Subcutaneous adipose tissue (tissue), 4 donors: ENCODE data around the gene OPTN. TPM values are rescaled to one million over a fixed set of nuclear protein-coding genes. Genes with fewer than 3 reads are reported as not detected.

Source experiments
- CTCF ChIP-seq: fragments of 450-650 bp; IDR thresholded peaks from one replicate; pipeline ENCODE4 v1.5.1; 2016; ENCODE audit warnings: low read depth, mild to moderate bottlenecking, control low read depth, antibody characterized with exemption, moderate library complexity
- total RNA-seq, 4 donors: library from RNA; depleted of rRNA; stranded (reverse); fragments of >200 nt; gene quantifications; one replicate each; pipeline ENCODE4 v1.1.0, GENCODE V29; 2016

Gene OPTN
- total RNA-seq, 4 donors from 2014 or later, result 69.0 to 195 (median 104) TPM

GRCh38 chr10:13117841-13118783 is 18.1 kb downstream of the OPTN start:
- no peak for TF ChIP-seq CTCF

GRCh38 chr10:13118784-13119410 is 18.9 kb downstream of the OPTN start:
- TF ChIP-seq CTCF, result no peak

DNA sequence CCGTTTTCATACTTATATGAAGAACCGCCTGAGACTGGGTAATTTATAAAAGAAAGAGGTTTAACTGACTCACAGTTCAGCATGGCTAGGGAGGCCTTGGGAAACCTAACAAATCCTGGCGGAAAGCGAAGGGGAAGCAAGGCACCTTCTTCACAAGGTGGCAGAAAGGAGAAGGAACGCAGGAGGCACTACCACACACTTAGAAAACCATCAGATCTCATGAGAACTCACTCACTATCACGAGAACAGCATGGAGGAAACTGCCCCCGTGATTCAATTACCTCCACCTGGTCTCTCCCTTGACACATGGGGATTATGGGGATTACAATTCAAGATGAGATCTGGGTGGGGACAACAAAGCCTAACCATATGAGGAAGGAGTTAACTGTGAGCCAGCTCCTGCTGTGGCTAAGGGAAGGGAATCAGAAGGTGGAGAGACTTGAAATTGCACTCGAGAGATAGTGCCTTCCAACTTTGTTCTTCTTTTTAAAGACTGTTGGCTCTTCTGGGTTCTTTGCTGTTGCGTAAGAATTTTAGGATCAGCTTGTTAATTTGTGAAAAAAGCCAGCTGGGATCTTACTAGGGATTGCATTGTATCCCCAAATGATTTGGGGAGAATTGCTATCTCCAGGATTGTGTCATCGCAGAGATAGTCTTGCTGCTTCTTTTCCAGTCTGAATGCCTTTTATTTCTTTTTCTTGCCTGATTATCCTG is 21.0 kb downstream of the OPTN start:
- no peak for TF ChIP-seq CTCF

- TF ChIP-seq CTCF, result no peak
Measured at GRCh38 chr10:13121500-13121854, 21.5 kb downstream of the OPTN start.

- no peak for TF ChIP-seq CTCF
Measured at GRCh38 chr10:13136651-13137050, 36.7 kb downstream of the OPTN start.

DNA sequence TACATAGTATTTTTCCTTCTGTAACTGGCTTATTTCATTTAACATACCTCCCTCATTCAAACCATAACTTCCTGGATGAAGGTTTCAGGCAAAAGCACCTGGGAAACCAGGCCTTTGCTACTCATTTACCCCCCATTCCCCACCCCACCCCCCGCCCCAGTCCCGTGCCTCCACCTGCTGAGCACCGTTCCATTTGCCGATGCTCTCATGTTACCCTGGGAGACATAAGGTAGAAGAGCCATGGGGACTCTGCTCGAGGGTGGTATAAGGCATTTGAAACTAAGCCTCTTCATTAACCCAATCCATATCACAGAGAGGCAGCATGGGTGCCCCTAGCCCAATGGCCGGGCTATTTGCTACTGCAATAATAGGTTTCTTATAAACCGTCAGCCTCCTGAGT is 39.2 kb downstream of the OPTN start:
- TF ChIP-seq CTCF, result no peak

GRCh38 chr10:13139676-13140075 is 39.7 kb downstream of the OPTN start:
- TF ChIP-seq CTCF, result no peak
